Stomach (tissue), 9 donors: Measurements from ENCODE around the gene DLGAP5. TPM values are rescaled to one million over a fixed set of nuclear protein-coding genes. Genes with fewer than 3 reads are reported as not detected.

Experiments used
- DNase-seq, 2 donors: peaks; one replicate each; pipeline versions ENCODE4 v3.0.0 to v3.0.0-alpha.2; 2013 to 2019
- H3K27ac ChIP-seq, 5 donors: fragments of 200-600 bp in 4 of 5; sonication (generic) in 4 of 5; one replicate each; pipeline ENCODE4 v1.5.1; 2013 to 2019; ENCODE audit warnings: mild to moderate bottlenecking in 1 of 5, moderate library complexity in 1 of 5
- H3K27me3 ChIP-seq, 3 donors: fragments of 200-600 bp; sonication (generic); one replicate each; pipeline ENCODE4 v1.5.1; 2017 to 2019; ENCODE audit warnings: mixed run types in 1 of 3
- H3K36me3 ChIP-seq, 4 donors: fragments of 200-600 bp; sonication (generic); 1 replicate in 3 of 4; 2 replicates in 1 of 4; pipeline ENCODE4 v1.5.1; 2016 to 2019
- H3K4me1 ChIP-seq, 4 donors: fragments of 200-600 bp; sonication (generic); one replicate each; pipeline ENCODE4 v1.5.1; 2016 to 2019
- H3K4me3 ChIP-seq, 4 donors: fragments of 200-600 bp; sonication (generic) in 3 of 4; one replicate each; pipeline ENCODE4 v1.5.1; 2016 to 2019; ENCODE audit warnings: mild to moderate bottlenecking in 1 of 4
- H3K9me3 ChIP-seq, 4 donors: fragments of 200-600 bp; sonication (generic); one replicate each; pipeline ENCODE4 v1.5.1; 2016 to 2019
- CTCF ChIP-seq, 7 experiments: fragments of 450-650 bp in 4 of 7; fragments of 200-600 bp in 3 of 7; sonication (generic) in 3 of 7; IDR thresholded peaks; one replicate each; pipeline ENCODE4 v1.5.1; 2016 to 2019; ENCODE audit warnings: antibody characterized with exemption in 7 of 7, control low read depth in 2 of 7, mild to moderate bottlenecking in 1 of 7
- EP300 ChIP-seq: sonication (generic); formaldehyde crosslinking; IDR thresholded peaks from one replicate; pipeline ENCODE4 v1.6.1; 2017; ENCODE audit warnings: antibody characterized with exemption
- POLR2A ChIP-seq, 4 donors: fragments of 450-650 bp; IDR thresholded peaks; one replicate each; pipeline ENCODE4 v1.6.1; 2016; ENCODE audit warnings: antibody characterized with exemption in 4 of 4, control low read depth in 2 of 4, mild to moderate bottlenecking in 1 of 4, moderate library complexity in 1 of 4
- POLR2AphosphoS5 ChIP-seq, 3 donors: sonication (generic); formaldehyde crosslinking; IDR thresholded peaks; one replicate each; pipeline ENCODE4 v1.6.1; 2016; ENCODE audit warnings: antibody characterized with exemption in 3 of 3
- WGBS, 5 donors: extraction: QIAGEN DNeasy Blood & Tissue Kit in 3 of 5; methylation state at CpG; one replicate each; pipeline versions ENCODE4 v1.1.5 to v1.1.7; 2013 to 2018; 5-methylcytosine and 5-hydroxymethylcytosine counted together
- intact Hi-C: fragments of 100-400 bp; cut with DNase I; formaldehyde crosslinking; loops from one replicate; pipeline ENCODE4 v1.15.1; 2023; ENCODE audit warnings: low total_unique reads
- polyA plus RNA-seq, 3 donors: library from polyadenylated mRNA; stranded (reverse); fragments of 200-250 nt; gene quantifications; one replicate each; pipeline ENCODE4 v1.2.3, GENCODE V29; 2013
- total RNA-seq, 5 donors: library from RNA; depleted of rRNA; stranded (reverse); fragments of >200 nt; gene quantifications; one replicate each; pipeline versions ENCODE4 v1.1.0 to v1.2.3, GENCODE V29; 2014 to 2016
- donor health status: healthy with polysubstance abuse.
- donor health status: Bipolar disorder and iron deficiency.
- donor health status: healthy.

Gene DLGAP5
- total and polyA plus RNA-seq, 8 donors = 0.45 to 7.7 (median 2.0) TPM

DNA sequence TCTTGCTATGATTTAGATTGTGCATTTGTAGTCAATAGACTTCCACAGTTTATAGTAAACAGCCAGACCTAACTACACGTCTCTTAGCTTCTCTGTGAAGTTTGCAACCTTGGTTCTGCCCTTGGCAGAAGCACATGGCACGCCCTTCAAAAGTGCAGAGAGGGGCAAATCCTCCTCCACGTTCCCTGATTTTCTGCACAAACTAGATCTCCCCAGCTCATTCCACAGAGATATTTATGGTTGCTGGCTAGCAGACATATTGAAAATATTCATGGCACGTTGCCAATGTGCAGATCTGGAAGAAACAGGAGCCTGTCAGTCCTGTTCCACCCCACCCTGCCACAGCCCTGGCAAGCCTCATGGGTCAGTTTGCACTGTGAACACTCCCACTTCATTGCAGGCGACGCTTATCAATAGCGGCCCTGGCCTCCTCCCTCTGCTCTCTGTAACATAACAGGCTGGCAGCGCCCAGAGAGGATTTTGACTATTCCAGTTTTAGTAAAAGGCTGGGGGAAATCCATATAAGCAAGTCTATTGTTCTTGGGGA, 68.9 kb downstream of the DLGAP5 start:
- WGBS, 5 donors = 21 to 39% (median 29%) methylated on average over 8 of the region's 8 CpGs
- DNase-seq = peak; percentile 91 to 94
- Histone ChIP-seq H3K27me3 (no peaks in the 10 kb centered on the region), H3K36me3 (no peaks in the 10 kb centered on the region), H3K9me3 (no peaks in the 10 kb centered on the region), H3K27ac (peak overlapping the region; percentile 72 to 99 (median 80)), H3K4me1 (peaks cover 28 to 99% (median 63%) of the 10 kb centered on the region in 4 donors), H3K4me3 (no peak overlapping the region)
- TF ChIP-seq POLR2A (IDR thresholded peaks at IDR 0.05) = no peak
- peak in 2 of 3 donors; percentile 75 to 77 for TF ChIP-seq POLR2AphosphoS5 (IDR thresholded peaks at IDR 0.05)
- TF ChIP-seq CTCF (IDR thresholded peaks at IDR 0.05) = no peak
- intact Hi-C loops = no loop called here

GRCh38 chr14:55121628-55122439, 69.6 kb downstream of the DLGAP5 start:
- no peaks in the 10 kb centered on the region for H3K36me3 ChIP-seq
- no peak overlapping the region for H3K4me3 ChIP-seq
- intact Hi-C loops = no loop called here
- TF ChIP-seq CTCF (IDR thresholded peaks at IDR 0.05) (no peak), POLR2A (IDR thresholded peaks at IDR 0.05) (no peak), EP300 (no peak), POLR2AphosphoS5 (IDR thresholded peaks at IDR 0.05) (no peak)
- H3K27ac ChIP-seq = peak overlapping the region; percentile 72 to 99 (median 80)
- H3K9me3 ChIP-seq = no peaks in the 10 kb centered on the region
- peaks cover 28 to 98% (median 64%) of the 10 kb centered on the region in 4 donors for H3K4me1 ChIP-seq
- no peak for DNase-seq
- H3K27me3 ChIP-seq = no peaks in the 10 kb centered on the region
- WGBS, 5 donors = 72 to 80% (median 77%) methylated on average over 9 of the region's 9 CpGs

DNA sequence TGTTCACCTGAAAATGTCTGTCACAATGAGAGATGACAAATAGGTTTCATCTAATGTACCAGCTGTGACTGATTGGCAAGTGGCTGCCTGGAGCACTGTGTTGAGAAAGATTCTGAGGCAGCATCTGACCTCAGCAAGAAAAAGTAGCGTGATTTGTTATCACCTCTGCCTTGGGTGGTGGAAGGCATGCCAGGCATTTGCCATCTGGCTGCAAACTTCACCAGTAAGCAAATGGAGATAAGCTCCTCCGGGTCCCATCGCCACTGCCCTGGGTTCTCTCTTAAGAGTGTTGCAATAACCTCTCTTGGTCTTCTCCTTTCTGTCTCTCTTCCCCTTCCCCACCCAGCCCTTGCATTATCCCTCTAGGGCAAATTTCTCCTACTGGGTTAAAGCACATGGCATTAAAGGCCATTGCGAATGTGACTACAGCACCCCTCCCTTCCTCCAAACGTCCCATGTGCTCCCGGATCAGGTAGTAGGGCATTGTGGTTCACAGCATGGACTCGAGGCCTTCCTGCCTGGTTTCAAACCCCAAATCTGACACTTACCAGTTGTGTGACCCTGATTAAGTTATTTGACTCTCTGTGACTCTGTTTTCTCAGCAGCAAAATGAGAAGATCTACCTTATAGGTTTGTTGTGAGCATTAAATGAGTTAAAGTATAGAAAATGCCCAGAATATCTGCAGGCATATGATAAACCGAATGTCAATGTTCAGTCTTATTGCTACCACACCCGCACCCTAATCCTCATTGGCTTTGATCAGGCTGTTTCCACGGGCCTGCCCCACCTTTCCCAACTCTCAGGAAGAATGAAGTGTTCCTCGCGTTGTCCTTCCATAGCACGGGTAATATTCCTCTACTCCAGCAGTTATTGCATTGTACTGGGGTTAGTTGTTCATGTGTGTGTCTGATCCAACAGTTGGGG, 70.6 kb downstream of the DLGAP5 start:
- intact Hi-C loops = no loop called here
- Histone ChIP-seq H3K9me3 (no peaks in the 10 kb centered on the region), H3K36me3 (no peaks in the 10 kb centered on the region), H3K4me3 (no peak overlapping the region), H3K27me3 (no peaks in the 10 kb centered on the region), H3K27ac (peak overlapping the region; percentile 6 to 99 (median 80)), H3K4me1 (peaks cover 28 to 98% (median 66%) of the 10 kb centered on the region in 4 donors)
- TF ChIP-seq EP300 = no peak
- peak in 1 of 3 donors; percentile 14 for TF ChIP-seq POLR2AphosphoS5 (IDR thresholded peaks at IDR 0.05)
- 54 to 67% (median 60%) methylated on average over 13 of the region's 13 CpGs for WGBS, 5 donors
- peak in 1 of 2 donors; percentile 44 for DNase-seq

DNA sequence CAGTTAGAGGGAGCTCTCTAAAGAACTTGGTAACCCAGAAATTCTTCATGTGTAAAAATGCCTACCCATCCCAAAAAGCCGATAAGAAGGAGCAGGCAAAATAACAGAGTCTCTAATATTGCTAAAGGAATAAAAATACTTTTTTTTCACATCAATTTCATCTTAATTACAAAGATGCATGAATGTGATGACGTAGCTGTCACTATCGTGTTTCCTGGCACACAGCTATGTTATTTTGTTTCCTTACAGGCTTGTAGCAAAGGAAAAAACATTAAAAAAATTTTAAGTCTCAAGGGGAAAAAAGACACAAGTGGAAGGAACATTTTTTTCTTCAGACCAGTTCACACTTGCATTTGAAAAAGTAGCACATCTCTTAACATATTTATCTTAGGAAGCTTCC, 72.6 kb downstream of the DLGAP5 start:
- no peaks in the 10 kb centered on the region for H3K9me3 ChIP-seq
- no peak for TF ChIP-seq EP300
- TF ChIP-seq POLR2A (IDR thresholded peaks at IDR 0.05) = no peak
- TF ChIP-seq CTCF (IDR thresholded peaks at IDR 0.05) = no peak
- TF ChIP-seq POLR2AphosphoS5 (IDR thresholded peaks at IDR 0.05) = no peak

More for the DNA sequence above, 72.6 kb downstream of the DLGAP5 start:
- H3K27me3 ChIP-seq = no peaks in the 10 kb centered on the region
- DNase-seq = no peak
- peaks cover 28 to 78% (median 60%) of the 10 kb centered on the region in 4 donors for H3K4me1 ChIP-seq
- peak overlapping the region; percentile 22 to 80 (median 65) for H3K27ac ChIP-seq
- no peak overlapping the region for H3K4me3 ChIP-seq
- no peaks in the 10 kb centered on the region for H3K36me3 ChIP-seq
- intact Hi-C loops = no loop called here
- 50 to 72% (median 69%) methylated on average over 3 of the region's 3 CpGs for WGBS, 5 donors
